PC-3 (cell line): ENCODE measurements around the gene GRB2.

ENCODE experiments used
- CTCF ChIP-seq: fragments of 300-600 bp; sonication (generic); conservative IDR thresholded peaks from 2 replicates; pipeline ENCODE4 v1.5.1; 2017; ENCODE audit warnings: antibody characterized with exemption, low read depth, mild to moderate bottlenecking, low read length
- EZH2 ChIP-seq: fragments of 300-600 bp; sonication (generic); IDR thresholded peaks from one replicate; pipeline ENCODE4 v1.6.1; 2017; ENCODE audit warnings: antibody characterized with exemption, mild to moderate bottlenecking, low read length; ENCODE audit not compliant: unreplicated experiment
- EZH2phosphoT487 ChIP-seq: fragments of 300-600 bp; sonication (generic); IDR thresholded peaks from 2 replicates; pipeline ENCODE4 v1.6.1; 2018; ENCODE audit warnings: mild to moderate bottlenecking, antibody characterized with exemption, low read length, borderline replicate concordance

- TF ChIP-seq CTCF (peak; percentile 93), EZH2 (no peak), EZH2phosphoT487 (no peak)
Observed at GRCh38 chr17:75404223-75404730, 1.2 kb downstream of the GRB2 start.
